Lung microvascular endothelial cell (primary cell): ENCODE measurements around the gene FRMPD4. TPM values are rescaled to one million over a fixed set of nuclear protein-coding genes. Genes with fewer than 3 reads are reported as not detected.

Experiments
- DNase-seq, 2 donors: peaks; one replicate each; pipeline versions ENCODE4 v3.0.0 to v3.0.0-alpha.2; 2010; ENCODE audit warnings: low read depth in 2 of 2
- total RNA-seq: library from RNA; depleted of rRNA; stranded (reverse); fragments of >200 nt; gene quantifications from 2 replicates; pipeline ENCODE4 v1.2.1, GENCODE V29; 2014

Gene FRMPD4
- total RNA-seq, 1 donor from 2014 or later, result not detected

- DNase-seq, result no peak
These were observed 163.0 kb downstream of the FRMPD4 start for GRCh38 chrX:12301288-12301687.

- DNase-seq, result no peak
These were observed 166.0 kb downstream of the FRMPD4 start for GRCh38 chrX:12304261-12304660.

- no peak for DNase-seq
These were observed 169.7 kb downstream of the FRMPD4 start for GRCh38 chrX:12307961-12308360.

GRCh38 chrX:12308420-12308819, 170.1 kb downstream of the FRMPD4 start:
- DNase-seq, result no peak

GRCh38 chrX:12309040-12309743, 170.9 kb downstream of the FRMPD4 start:
- DNase-seq, result no peak

- DNase-seq, result no peak
These were observed 171.4 kb downstream of the FRMPD4 start for GRCh38 chrX:12309744-12310076.

GRCh38 chrX:12314651-12315050, 176.4 kb downstream of the FRMPD4 start:
- no peak for DNase-seq

GRCh38 chrX:12315526-12315925, 177.3 kb downstream of the FRMPD4 start:
- DNase-seq, result no peak

- no peak for DNase-seq
These were observed 180.8 kb downstream of the FRMPD4 start for GRCh38 chrX:12319003-12319519.

- no peak for DNase-seq
These were observed 181.7 kb downstream of the FRMPD4 start for GRCh38 chrX:12319992-12320391.

GRCh38 chrX:12322031-12322430, 183.8 kb downstream of the FRMPD4 start:
- DNase-seq, result no peak

GRCh38 chrX:12325171-12325570, 186.9 kb downstream of the FRMPD4 start:
- DNase-seq, result no peak

- no peak for DNase-seq
These were observed 189.6 kb downstream of the FRMPD4 start for GRCh38 chrX:12327836-12328235.

GRCh38 chrX:12329476-12329875, 191.2 kb downstream of the FRMPD4 start:
- no peak for DNase-seq

GRCh38 chrX:12330841-12331240, 192.6 kb downstream of the FRMPD4 start:
- no peak for DNase-seq

- DNase-seq, result no peak
These were observed 194.6 kb downstream of the FRMPD4 start for GRCh38 chrX:12332786-12333347.

- no peak for DNase-seq
These were observed 201.6 kb downstream of the FRMPD4 start for GRCh38 chrX:12339921-12340320.

- DNase-seq, result no peak
These were observed 206.7 kb downstream of the FRMPD4 start for GRCh38 chrX:12344954-12345353.

- no peak for DNase-seq
These were observed 210.9 kb downstream of the FRMPD4 start for GRCh38 chrX:12349201-12349600.

- DNase-seq, result no peak
These were observed 214.6 kb downstream of the FRMPD4 start for GRCh38 chrX:12352922-12353321.

GRCh38 chrX:12360383-12360782, 222.1 kb downstream of the FRMPD4 start:
- peak in 1 of 2 donors; percentile 24 for DNase-seq

GRCh38 chrX:12360986-12361598, 222.8 kb downstream of the FRMPD4 start:
- no peak for DNase-seq

GRCh38 chrX:12363216-12363615, 224.9 kb downstream of the FRMPD4 start:
- no peak for DNase-seq
